Iris pigment epithelial cell (primary cell): Measurements from ENCODE around the gene MED6.

Experiments used
- DNase-seq: peaks from one replicate; pipeline ENCODE4 v3.0.0-alpha.2; 2011; ENCODE audit warnings: low read depth

MED6 gene, protein sequence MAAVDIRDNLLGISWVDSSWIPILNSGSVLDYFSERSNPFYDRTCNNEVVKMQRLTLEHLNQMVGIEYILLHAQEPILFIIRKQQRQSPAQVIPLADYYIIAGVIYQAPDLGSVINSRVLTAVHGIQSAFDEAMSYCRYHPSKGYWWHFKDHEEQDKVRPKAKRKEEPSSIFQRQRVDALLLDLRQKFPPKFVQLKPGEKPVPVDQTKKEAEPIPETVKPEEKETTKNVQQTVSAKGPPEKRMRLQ

DNA sequence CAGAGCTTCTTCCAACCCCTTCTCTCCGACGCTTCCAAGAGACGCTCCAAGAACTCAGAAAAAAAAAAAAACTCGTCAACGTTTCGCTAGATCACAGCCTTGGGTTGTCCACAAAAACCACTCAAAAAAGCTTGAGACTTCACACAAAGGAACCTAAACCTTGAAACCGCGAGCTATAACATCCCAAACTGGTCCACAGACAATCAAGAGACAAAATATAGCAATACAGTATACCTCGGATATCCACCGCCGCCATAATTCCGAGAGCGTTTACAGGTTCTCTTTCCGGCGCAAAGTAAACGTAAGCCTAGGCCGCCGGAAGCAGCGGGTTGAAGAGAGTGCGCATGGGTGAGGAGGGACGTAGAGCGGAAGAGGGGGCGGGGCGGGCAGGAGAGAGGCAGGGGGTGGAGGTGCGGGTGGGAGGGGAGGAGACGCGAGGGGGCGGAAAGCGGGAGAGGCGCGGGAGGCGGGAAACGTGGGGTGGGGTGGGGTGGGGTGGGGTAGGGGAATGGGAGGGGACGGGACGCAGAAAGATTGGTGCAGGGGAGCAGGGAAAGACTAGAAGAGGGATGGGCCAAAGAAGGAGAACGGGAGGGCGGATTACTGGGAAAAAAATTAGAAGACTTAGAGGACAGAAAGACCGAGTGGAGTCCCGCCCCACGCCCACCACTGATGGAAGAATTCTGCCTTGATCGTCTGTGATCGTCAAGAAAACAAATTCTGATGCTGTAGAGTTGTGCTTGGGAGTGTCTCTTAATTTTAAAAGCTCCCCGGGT, at the start of gene MED6:
TSS of gene MED6 (minus strand) at position 274 of the 776 bp plus-strand sequence. CDS start at position 256, 18 bp downstream.
- DNase-seq = peak; percentile 95

DNA sequence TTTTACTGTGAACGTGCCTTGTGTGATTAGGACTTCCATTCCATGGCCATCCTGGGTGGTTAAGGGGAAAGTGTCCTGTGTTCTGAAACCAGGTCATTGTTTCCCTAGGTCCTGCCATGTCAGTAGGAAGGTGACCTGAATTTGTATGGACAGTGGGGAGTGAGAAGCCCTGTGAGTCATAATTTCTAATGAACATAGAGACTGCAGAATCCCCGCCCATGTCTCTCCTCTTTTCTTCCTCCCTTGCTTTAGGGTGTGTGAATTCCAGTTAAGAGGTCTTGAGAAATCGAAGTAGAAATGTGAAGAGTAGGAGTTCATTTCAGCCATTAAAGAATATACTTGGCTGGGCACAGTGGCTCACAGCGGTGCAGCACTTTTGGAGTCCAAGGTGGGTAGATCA, 49.3 kb upstream of the MED6 start:
- no peak for DNase-seq

DNA sequence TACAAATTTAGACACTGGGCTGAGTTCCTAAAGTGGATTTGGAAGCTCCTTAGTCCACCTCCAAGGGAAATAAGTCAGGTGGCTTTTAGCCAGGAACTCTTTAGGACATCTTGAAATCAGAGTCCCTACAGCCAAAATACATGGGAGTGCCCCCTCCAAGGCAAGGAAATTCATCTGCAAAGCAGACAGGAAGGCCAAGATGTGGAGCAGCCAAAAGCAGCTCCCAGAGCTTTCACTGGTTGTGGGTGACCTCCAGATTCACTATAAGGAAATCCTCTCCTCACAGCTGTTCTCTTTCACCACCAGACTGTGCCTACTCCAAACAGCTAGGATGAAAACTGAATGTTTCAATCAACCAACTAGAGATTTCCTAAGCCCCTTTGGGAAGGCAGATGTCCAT, 47.9 kb upstream of the MED6 start:
- DNase-seq = no peak

DNA sequence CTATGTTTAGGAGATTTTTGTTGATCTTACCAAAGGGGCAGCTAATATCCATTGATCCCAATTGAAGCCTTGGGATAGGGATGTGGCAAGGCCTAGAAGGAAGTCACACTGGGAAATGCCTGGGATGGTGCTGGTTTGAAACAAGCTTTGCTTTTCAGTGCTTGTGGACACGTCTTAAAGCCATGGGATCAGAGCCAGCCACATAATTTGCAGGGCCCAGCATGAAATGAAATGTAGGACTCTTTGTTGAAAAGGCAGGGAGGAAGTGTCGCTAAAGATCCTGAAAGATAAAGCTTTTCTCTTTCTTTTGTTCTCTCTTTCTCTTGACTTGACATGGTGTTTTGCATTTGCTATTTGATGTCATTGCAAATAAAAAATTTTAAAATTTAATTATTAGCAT, 46.2 kb upstream of the MED6 start:
- no peak for DNase-seq

DNA sequence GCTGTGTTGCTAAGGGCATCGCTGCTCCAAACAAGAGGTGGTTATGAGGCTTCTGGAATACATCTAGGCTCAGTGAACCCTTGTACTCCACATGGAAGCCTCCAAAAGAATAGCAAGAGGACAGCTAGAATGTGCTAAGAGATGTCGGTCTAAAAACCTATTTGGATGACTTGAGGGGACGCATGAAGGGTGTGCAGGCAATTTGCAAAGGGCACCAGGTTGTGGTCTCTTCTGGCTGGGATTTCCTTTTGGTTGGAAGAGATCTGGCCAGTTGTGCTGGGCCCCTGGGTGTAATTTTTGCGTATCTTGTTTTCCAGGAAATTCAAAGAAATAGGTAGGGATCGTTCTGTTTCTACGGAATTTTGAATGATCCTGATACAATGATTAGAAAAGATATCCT, 45.4 kb upstream of the MED6 start:
- DNase-seq = no peak

DNA sequence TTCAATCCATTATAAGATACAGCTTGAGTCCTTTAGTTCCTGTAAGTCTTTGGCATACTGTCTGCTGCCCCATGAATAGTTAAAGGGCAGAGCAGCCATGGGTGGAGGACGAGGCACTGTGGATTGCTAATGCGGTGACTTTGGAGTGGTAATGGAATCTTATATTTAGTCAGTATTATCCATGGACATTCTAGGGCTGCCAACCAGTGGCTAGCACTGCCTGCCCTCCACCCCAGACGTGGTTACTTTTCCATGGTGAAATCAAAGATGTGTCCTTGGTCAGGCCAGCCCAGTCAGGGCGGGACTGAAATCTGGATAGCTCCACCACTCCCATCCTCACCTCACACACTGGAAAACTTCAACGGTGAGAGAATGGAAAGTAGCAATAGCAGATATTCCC, 43.5 kb upstream of the MED6 start:
- DNase-seq = no peak

DNA sequence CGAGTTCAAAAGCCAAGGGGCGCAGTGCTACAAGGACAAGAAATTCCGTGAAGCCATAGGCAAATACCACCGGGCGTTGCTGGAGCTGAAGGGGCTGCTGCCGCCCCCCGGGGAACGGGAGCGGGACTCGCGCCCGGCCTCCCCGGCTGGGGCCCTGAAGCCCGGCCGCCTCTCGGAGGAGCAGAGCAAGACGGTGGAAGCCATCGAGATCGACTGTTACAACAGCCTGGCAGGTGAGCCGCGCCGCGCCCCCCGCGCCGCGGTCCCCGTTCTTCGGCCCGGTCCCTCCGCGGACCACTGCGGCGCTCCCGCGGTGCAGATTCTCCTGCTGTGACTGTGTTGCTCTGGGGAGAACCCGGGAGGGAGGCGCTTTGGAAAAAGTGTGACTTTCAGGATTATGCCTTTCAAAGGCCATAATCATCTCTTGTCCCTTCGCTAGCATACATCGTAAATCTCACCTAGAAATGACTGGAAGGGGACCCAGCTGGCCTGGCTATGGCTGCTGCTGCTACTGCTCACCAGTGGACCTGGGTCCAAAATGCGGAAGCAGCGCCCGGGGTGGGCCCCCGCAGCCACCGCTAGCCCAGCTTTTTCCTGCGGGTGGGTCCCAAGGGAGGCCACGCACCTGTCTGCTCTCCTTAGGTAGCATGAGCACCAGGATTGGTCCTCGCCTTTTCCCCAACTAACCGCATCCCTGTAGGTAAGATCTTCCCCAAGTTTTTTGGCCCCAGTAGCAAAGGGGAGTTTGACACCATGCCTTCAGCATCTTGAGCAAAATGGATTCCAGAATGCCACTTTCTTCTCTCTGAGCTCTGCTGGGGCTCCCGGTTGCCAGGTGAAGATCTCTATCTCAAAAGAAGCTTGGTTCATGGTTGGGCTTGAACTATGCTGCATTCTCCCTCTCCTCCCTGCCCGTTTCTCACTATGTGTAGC, 42.1 kb upstream of the MED6 start:
- no peak for DNase-seq

DNA sequence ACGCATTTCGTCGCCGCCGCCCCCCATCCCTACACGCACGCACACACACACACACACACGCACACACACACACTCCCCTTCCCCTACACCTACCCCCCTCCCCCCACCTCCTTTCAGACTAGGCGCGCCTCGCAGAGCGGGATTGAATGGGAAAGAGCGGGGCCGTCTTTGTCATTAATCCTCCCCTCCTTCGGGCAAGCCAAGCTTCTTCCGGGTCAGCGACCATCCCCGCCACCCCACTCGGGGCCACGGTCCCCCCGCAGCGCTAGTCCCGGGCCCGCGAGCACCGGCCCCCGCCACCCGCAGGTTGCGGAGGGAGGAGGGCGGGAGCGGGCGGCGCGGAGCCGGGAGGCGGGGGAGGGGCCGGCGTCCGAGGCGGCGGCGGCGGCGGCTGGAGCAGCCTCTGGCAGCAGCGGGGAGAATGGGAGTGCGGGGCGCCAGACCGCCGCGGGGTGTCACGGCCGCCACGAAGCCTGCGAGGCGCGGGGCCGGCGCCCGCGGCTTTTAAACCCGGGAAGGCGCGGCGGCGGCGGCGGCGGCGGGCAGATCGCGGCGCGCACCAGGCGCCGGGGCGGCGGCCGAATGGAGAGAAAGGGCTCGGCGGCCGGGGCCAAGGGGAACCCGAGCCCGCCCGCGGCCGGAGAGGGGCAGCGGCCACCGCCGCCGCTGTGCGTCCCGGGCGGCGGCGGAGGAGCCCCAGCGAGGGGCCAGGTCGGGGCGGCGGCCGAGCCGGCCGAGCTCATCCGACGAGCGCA, 41.3 kb upstream of the MED6 start, which contains the start of gene TTC9:
TSS of gene TTC9 (plus strand) at position 369 of the 755 bp plus-strand sequence. CDS start at position 583, 214 bp downstream.
- DNase-seq = no peak

DNA sequence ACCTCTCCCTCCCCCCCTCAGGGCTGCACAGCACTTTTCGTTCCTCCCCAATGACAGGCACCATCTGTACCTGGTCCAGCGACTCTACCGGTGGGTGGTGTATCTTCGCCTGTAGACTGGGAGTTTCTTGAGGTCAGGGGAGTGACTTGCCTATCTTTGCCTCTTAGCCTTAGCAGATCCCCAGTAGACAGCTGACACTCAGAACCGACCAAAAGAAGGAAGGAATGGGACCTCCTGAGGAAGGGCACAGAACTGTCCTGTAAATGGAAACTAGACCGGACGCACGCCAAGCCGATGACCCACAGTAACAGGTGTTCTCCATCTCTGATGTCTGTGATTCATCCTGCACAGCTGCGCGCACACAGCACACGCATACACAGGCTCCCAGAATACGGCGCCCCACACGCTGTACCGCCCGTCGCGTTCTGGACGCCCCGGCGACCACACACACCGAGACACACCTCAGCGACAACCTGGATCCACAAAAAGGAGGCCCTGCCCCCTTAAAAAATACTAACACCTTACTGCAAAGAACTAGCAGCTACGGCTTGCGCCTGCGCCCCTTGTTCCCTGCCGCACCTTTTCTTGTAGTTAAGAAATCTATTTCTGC, 40.6 kb upstream of the MED6 start:
- DNase-seq = peak; percentile 28

DNA sequence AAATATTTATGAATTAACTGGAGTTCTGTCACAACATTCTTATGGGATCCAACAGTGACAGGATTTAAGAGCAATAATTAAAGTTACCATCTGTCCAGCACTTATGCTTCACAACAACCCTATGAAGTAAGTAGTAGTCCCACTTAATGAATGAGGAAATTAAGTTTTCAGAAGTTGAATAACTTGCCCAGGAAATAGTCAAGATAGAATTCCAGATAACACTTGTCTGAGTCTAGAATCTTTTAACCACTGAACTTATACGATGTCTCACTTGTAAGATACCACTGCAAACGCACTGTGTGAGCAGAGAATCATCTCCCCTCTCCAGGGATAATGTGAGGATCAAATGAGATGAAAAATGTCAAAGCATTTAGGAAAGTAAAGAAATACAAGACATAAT, 38.0 kb upstream of the MED6 start:
- no peak for DNase-seq

DNA sequence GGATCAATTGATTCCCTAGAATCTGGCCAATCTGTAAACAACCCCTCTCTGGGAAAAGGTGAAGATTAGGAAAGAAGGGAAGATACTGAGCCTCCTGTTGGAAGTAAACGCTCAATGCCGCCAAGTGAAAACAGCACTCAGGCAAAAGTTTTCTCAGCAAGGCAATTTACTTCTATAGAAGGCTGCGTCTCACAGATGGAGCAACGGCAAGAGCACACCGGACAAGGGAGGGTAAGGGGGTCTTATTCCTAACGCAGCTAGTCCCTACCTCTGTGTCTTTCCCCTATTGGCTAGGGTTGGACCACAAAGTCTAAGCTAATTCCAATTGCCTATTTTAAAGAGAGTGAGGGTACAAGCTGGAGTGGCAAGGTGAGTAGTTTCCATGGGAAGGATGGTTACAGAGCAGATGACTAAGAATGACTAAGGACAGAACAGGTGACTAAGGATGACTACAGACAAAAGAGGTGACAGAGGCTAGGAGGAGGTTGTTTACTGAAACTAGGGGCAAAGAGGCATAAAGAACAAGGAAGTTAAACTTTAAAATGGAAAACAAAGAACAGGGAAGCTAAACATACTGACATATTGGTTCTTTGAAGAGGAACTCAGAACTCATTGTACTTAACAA, 35.6 kb upstream of the MED6 start:
- DNase-seq = no peak

DNA sequence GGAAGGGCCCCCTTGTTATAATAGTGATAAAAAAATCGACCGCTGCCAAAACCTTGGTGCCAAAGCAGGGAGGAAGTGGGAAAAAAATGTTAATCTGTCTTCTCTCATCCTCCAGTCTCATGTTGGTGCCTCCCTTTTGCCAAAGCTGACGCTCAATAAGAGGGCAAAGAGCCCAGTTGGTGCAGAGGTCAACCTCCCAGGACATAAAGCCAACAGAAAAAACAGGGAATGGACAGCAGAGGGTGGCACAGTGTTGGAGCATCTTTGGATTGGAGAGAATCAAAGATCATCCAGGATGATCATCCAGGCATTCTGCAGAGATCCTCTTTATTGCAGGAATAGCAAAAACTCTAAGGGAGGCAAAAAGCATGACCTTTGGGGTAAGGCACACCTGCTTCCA, 31.5 kb upstream of the MED6 start:
- DNase-seq = no peak

DNA sequence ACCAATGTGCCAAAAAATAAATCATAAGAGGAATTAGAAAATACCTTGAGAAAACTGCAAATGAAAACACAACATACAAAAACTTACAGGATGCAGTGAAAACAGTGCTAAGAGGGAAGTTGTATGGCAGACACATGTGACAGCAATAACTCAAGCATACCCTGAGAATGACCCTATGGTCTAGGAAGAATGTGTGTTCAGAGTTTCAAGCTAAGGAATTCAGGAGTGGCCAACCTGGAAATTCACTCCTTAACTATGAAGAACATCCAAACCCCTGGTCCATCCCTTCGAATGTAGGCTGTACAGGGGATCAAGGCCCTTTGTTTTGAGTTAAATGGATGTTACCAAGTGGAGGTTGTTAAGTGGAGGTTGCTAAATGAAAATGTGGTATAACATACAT, 24.5 kb upstream of the MED6 start:
- DNase-seq = no peak

DNA sequence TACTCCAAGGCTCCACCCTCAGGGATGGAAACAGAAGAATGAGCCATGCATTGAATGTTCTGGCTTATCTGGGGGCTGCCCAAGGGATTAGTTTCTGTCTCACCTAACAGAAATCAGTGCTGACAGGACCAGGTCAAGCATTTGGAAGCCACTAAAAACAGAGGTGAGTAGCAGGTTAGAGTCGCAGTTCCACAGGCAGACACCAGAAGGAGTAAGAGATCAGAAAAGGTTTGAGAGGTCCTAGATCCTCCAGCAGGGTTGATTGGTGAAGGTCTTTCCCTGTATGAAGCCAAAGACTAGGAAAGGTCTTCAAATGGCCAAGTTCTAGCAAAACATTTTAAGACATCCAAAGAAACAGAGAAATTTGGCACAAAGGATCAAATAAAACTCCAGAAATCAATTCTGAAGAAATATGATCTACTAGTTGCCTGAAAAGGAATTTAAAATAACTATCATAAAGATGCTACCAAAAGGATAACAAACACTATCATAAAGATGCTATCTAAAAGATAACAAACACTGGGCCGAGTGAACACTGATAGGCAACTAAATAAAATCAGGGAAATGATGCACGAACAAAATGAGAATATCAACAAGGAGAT, 21.8 kb upstream of the MED6 start:
- peak; percentile 47 for DNase-seq

DNA sequence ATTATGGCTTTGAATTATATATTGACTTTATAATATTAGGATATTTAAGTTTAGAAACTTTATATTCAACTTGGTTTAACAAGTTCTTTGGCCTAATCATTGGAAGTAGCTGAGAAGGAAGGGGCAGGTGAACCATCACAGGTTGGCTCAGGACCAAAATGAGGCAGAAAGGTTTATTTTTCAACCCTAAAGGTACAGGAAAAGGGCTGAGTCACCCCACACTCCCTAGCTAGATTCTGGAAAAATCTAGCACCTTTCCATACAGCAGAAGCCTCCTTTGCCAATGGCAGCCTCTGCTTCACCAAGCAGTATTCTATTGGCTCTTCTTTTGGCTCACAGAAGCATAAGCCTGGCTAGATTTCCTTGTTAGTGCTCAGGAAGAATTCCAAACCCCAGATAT, 19.3 kb upstream of the MED6 start:
- no peak for DNase-seq

DNA sequence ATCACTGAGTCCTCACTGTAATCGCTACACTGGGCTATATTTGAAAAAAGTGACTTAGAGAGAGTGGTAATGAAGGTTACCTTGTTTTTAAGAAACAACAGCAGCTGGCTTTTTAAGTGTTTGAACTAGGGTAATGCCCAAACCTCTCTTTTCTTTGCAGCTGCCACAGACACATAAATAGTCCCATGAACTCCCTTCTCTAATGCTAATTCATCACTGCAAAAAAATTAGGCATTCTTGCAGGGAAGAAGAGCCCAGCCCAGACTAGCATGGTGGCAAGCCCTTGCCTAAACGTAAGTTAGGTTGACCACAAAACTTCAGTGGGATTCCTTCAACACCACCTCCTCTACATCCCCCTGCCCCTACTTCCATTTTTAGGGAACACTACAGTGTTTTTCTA, 17.9 kb upstream of the MED6 start:
- DNase-seq = no peak

DNA sequence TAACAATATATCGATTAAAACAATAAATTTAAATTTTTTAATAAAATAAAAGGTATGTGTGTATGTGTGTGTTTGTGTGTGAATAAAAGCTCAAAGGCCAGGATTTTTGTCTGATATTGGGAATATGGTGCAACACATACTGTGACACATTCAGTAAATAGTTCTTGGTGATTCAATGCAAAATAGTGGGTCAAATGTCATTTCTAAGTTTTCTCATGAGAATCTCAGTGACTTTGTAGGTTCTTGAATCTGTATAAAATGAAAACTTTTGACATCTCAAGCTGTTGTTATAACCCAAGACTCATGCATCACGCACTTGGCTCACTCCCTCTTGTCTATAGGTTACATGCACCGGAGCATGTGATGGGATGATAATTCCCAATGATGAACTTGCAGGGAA, 16.2 kb upstream of the MED6 start:
- DNase-seq = no peak

DNA sequence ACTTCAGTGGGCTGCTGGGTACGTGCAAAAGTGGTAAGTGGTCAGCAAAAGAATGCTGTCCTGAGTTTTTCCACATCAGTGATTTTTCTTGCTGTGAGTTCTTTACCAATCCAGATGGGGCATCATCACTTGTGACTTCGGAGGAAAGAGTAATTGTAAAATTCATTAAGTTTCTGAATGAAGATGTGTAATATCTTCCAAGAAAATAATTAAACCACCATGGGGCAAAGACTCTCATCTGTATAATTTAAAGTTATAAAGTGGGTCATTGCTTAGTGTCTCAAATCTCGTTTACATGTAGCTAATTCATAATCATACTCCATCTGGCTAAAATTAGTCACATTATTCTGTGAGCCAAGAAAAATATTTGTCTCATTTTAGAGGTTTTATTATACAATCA, 10.8 kb upstream of the MED6 start:
- DNase-seq = no peak

DNA sequence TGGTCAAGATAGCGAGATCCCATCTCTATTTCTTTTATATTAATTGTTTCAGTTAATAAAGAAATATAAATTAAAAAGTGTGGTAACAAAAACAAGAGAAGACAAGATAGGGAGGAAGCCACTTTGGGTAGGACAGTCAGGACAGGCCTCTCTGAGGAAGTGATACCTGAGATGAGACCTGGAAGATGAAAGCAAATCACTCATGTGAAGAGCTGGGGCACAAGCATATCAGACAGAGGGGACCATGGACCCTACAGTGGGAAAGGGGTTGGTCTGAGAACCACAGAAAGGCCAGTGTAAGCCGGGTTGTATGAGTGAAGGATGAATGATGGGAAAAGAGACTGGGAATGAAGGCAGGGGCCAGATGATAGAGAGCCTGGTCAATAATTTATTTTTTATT, 1.8 kb upstream of the MED6 start:
- DNase-seq = no peak

DNA sequence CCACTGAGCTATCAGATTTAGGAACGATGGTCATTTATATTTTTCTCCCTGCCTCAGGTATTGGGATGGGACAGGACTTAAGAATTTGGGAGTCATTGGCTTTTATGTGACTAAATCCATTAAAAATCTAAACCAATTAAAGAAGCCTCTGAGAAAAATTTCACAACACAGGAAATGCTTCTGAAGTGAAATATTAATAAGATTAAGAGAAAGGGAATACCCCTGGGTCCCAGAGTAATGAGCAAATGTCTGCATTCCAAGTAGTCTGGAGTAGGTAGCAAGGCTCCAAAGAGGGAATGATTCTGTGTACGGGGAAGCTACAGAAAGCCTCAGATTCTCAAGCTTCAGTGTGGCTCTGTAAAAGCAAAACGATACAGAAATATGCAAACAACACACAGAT, 707 bp upstream of the MED6 start:
- peak; percentile 77 for DNase-seq

DNA sequence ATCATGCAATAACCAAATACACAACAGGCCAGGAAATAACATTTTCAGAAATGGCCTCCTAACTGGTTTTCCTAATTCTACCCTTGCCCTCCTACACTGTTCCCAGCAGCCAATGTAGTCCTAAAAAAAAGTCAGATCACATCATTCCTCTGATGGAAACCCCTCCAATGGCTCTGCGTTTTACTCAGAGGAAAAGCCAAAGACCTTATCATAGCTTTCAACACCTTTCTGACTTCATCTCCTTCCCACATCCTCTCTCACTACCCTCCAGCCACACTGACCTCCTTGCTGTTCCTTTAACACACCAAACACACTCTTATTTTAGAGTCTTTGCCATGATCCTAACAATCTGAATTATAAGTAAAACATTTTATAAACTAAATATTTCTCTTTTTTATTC, 1.1 kb downstream of the MED6 start:
- DNase-seq = no peak
